Non-pigmented ciliary epithelial cell (primary cell): ENCODE data around the gene PTBP1.
"Not testable (repeated sequence)": the region's sequence is repeated elsewhere in the genome, so short reads cannot be mapped to it uniquely, and the experiment has no call there.

Source experiments
- DNase-seq: peaks from one replicate; pipeline ENCODE4 v3.0.0-alpha.2; 2010; ENCODE audit warnings: low read depth

Gene PTBP1

GRCh38 chr19:829129-829758 lies 32.0 kb downstream of the PTBP1 start:
- DNase-seq = no peak

- no peak for DNase-seq
These were observed 34.4 kb downstream of the PTBP1 start for GRCh38 chr19:831407-832369.

- no peak for DNase-seq
These were observed 37.0 kb downstream of the PTBP1 start for GRCh38 chr19:834216-834615.

- DNase-seq = no peak
These were observed 38.1 kb downstream of the PTBP1 start for GRCh38 chr19:835210-835810.

DNA sequence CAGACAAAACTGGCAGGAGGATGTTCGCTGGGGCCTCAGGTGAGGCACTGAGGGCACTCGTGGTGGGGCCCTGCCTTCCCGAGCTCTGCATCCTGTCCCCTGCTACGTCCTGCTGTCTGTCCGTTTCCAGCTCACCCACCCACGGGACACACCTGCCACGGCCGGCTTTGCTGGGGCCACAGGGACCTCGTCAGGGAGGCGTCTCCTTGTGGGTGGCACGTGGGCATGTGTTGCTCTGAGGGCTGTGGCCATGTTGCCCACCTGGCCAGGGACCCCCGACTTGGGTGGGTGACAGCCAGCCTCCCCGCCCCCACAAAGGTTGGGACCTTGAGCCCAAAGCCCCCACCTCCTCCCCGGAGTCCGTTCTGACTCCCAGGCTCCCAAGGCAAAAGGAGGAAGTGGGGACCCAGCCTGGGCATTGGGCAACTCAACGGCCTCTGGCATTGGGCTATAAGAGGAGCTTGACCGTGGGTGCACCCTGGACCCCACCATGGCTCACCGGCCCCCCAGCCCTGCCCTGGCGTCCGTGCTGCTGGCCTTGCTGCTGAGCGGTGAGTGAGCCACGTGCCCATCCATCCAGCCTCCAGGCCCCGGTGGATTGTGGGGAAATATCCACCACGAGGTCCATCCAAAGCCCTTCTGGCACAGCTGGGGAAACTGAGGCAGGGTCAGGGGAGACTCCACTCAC lies 43.4 kb downstream of the PTBP1 start, which contains the start of gene PRTN3:
PRTN3 (plus strand) TSS at position 481 of the 688 bp plus-strand sequence; CDS start at position 491, 10 bp downstream.
- no peak for DNase-seq

DNA sequence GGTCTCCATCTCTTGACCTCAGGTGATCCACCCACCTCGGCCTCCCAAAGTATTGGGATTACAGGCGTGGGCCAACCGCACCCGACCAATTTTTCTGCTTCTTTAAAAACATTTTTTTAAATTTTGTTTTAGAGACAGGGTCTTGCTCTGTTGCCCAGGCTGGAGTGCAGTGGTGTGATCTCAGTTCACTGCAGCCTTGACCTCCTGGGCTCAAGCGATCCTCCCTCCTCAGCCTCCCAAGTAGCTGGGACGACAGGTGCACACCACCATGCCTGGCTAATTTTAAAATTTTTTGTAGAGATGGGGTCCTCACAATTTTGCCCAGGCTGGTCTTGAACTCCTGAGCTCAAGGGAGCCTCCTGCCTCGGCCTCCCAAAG lies 45.5 kb downstream of the PTBP1 start:
- not testable (repeated sequence) for DNase-seq

DNA sequence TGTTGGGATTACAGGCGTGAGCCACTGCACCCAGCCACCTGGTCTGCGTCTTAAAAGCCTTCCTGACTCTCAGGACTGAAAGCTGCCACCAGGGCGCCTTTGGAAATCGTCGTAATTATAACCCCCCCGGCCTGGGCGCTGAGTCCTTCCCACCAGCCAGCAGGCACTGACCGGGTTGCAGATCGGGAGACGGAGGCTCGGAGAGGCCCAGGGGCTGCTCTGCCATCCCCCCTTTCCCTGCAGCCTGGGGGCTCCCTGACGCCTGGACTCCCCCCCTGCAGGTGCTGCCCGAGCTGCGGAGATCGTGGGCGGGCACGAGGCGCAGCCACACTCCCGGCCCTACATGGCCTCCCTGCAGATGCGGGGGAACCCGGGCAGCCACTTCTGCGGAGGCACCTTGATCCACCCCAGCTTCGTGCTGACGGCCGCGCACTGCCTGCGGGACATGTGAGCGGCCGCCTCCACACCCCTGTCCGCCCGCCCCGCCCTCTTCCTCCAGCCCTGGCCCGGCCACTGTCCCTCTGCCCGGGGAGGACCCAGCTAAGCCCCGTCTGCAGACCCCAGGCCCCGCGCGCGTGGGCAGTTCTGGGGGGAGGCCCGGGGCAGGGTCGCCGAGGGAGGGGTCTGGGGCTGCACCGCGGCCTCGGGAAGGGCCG lies 46.1 kb downstream of the PTBP1 start:
- no peak for DNase-seq

GRCh38 chr19:843836-844545 lies 46.7 kb downstream of the PTBP1 start:
- no peak for DNase-seq

DNA sequence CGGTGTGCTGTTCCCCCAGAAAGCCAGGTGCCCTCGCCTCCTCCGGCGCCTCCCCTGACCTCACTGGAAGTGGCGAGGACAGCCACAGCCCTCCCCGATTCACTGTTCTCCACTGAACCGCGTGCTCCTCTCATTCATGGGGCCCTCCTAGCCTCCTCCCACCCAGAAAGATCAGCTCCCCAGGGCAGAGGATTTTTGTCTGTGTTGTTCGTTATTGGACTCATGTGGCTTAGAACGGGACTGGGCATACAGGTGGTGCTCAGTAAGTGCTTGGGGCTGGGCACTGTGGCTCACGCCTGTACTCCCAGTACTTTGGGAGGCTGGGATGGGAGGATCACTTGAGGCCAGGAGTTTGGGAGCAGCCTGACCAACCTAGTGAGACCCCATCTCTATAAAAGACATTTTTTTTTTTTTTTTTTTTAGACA lies 47.3 kb downstream of the PTBP1 start:
- DNase-seq = no peak

GRCh38 chr19:845707-846521 lies 48.7 kb downstream of the PTBP1 start:
- DNase-seq = no peak

GRCh38 chr19:848386-848921 lies 51.2 kb downstream of the PTBP1 start:
- no peak for DNase-seq

GRCh38 chr19:849195-849594 lies 51.9 kb downstream of the PTBP1 start:
- DNase-seq = not testable (repeated sequence)

- DNase-seq = no peak
These were observed 53.1 kb downstream of the PTBP1 start for GRCh38 chr19:850221-850978.

DNA sequence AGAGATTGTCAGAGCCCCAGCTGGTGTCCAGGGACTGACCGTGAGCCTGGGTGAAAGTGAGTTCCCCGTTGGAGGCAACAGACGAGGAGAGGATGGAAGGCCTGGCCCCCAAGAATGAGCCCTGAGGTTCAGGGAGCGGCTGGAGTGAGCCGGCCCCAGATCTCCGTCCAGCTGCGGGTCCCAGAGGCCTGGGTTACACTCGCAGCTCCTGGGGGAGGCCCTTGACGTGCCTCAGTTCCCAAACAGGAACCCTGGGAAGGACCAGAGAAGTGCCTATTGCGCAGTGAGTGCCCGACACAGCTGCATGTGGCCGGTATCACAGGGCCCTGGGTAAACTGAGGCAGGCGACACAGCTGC lies 53.7 kb downstream of the PTBP1 start:
- no peak for DNase-seq

- DNase-seq = no peak
These were observed 55.1 kb downstream of the PTBP1 start, which contains the start of gene ELANE for GRCh38 chr19:852136-853013. Gene ELANE (plus strand): TSS chr19:852303. CDS start chr19:852329, 26 bp downstream.

GRCh38 chr19:853014-853585 lies 55.8 kb downstream of the PTBP1 start:
- DNase-seq = no peak

GRCh38 chr19:853614-854220 lies 56.5 kb downstream of the PTBP1 start:
- not testable (repeated sequence) for DNase-seq
